Duodenal mucosa (tissue), 2 donors: ENCODE data around the gene EDNRA.

ENCODE experiments used
- H3K27ac ChIP-seq: one replicate; pipeline ENCODE4 v1.7.0; 2013; ENCODE audit warnings: low read depth, low read length
- H3K27me3 ChIP-seq, 2 donors: one replicate each; pipeline ENCODE4 v1.7.0; 2013; ENCODE audit warnings: low read length in 2 of 2, control low read depth in 1 of 2; ENCODE audit not compliant: insufficient read depth in 2 of 2, control insufficient read depth in 1 of 2
- H3K36me3 ChIP-seq, 2 donors: one replicate each; pipeline ENCODE4 v1.7.0; 2013; ENCODE audit warnings: low read length in 2 of 2, control low read depth in 1 of 2; ENCODE audit not compliant: insufficient read depth in 2 of 2, control insufficient read depth in 1 of 2
- H3K4me1 ChIP-seq, 2 donors: one replicate each; pipeline ENCODE4 v1.7.0; 2013; ENCODE audit warnings: low read length in 2 of 2, control low read depth in 1 of 2; ENCODE audit not compliant: insufficient read depth in 2 of 2, control insufficient read depth in 1 of 2
- H3K4me3 ChIP-seq, 2 donors: one replicate each; pipeline ENCODE4 v1.7.0; 2013; ENCODE audit warnings: low read length in 2 of 2, low read depth in 1 of 2
- H3K9ac ChIP-seq, 2 donors: one replicate each; pipeline ENCODE4 v1.7.0; 2013; ENCODE audit warnings: low read length in 2 of 2, low read depth in 1 of 2
- H3K9me3 ChIP-seq, 2 donors: one replicate each; pipeline ENCODE4 v1.7.0; 2013; ENCODE audit warnings: low read length in 2 of 2, control low read depth in 1 of 2; ENCODE audit not compliant: control insufficient read depth in 1 of 2

The EDNRA gene

DNA sequence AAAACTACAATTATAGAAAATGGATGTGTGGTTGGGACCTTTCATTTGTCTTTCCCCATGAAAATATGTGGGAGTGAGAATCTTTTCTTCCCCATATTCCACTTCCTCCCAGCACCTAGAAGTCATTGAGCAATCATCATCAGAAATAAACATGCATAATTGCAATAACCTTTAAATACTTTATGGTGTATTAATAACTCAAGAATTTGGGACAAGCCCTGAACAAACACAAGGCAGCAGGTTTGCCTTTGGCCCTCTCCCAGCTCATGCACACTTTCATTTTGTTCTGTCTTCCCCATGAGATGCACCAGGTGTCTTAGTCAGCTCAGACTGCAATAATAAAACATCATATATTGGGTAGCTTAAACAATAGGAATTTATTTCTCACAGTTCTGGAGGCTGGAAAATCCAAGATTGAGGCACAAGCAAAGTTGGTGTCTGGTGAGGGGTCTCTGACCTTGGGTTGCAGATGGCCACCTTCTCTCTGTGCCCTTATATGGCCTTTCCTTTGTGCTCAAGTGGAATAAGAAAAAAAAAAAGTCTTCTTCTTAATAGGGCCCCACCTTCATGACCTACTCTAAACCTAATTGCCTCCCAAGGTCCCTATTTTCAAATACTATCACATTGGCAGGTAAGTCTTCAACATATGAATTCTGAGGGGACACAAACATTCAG is 101.6 kb downstream of the EDNRA start:
- no peak overlapping the region for H3K27ac ChIP-seq
- H3K9me3 ChIP-seq = peaks cover 0 to 3% of the 10 kb centered on the region in 2 donors
- no peaks in the 10 kb centered on the region for H3K27me3 ChIP-seq
- H3K4me3 ChIP-seq = no peak overlapping the region
- H3K4me1 ChIP-seq = no peaks in the 10 kb centered on the region
- H3K36me3 ChIP-seq = no peaks in the 10 kb centered on the region
- H3K9ac ChIP-seq = no peak overlapping the region

GRCh38 chr4:147583876-147584275 is 103.0 kb downstream of the EDNRA start:
- Histone ChIP-seq H3K4me3 (no peak overlapping the region), H3K9ac (no peak overlapping the region), H3K36me3 (no peaks in the 10 kb centered on the region), H3K9me3 (peaks cover 0 to 3% of the 10 kb centered on the region in 2 donors), H3K27me3 (no peaks in the 10 kb centered on the region), H3K4me1 (no peaks in the 10 kb centered on the region), H3K27ac (no peak overlapping the region)

DNA sequence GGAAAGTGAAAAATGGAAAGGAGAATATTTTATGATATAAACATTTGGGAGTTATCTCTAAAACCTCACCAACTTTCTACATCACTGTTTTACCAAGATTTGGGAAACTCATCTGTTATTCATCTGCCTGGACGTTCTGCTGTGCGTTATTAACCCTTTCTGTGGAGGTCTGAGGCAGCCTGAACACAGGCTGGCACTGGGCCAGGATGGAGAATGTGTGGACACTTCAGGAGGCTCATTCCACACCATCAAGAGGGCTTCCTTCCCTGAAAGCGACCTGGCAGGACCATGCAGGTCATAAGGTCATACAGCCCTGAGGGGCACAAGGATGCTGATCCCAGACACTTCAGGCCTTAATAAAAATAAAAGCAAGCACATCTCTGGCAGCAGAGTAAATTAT is 105.1 kb downstream of the EDNRA start:
- no peak overlapping the region for H3K9ac ChIP-seq
- no peak overlapping the region for H3K27ac ChIP-seq
- H3K9me3 ChIP-seq = peaks cover 0 to 3% of the 10 kb centered on the region in 2 donors
- no peaks in the 10 kb centered on the region for H3K36me3 ChIP-seq
- no peak overlapping the region for H3K4me3 ChIP-seq
- no peaks in the 10 kb centered on the region for H3K4me1 ChIP-seq
- H3K27me3 ChIP-seq = no peaks in the 10 kb centered on the region

DNA sequence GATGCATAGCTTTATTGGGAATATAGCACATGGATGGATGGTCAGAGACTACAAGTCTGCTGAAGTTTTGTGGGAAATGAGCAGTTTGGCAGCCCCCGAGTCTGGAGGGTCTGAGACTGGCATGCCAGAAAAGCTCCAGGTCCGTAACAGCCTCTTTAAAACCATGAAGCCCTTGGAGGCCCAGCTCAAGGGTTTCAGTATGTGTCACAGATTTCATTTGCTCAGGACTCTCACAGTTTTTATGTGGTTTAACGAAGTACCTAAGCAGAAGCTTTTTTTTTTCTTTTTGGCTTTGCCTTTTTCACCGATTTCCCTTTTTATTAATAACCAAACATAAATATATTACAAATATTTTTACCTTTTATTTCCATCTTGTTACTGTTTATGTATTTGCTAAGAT is 105.7 kb downstream of the EDNRA start:
- Histone ChIP-seq H3K27ac (no peak overlapping the region), H3K9me3 (peaks cover 0 to 3% of the 10 kb centered on the region in 2 donors), H3K4me1 (no peaks in the 10 kb centered on the region), H3K36me3 (no peaks in the 10 kb centered on the region), H3K4me3 (no peak overlapping the region), H3K27me3 (no peaks in the 10 kb centered on the region), H3K9ac (no peak overlapping the region)

DNA sequence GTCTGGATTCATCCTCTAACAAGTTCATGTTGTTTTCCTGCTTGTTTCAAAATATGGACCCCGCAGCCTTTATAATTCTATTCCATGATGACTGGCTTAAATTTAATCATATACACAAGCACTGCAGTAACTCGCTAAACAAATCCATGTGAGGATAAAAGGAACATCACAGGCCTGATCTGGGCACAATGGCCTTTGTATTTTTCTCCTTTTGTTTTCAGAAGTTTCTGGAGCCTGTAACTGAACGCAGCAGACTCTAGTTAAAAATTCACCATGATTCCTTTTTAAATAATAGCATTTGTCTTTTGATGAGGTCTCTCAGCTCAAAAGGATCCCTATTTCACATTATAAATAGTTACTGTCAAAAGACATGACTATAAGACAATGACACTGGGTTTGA is 106.1 kb downstream of the EDNRA start:
- Histone ChIP-seq H3K9ac (no peak overlapping the region), H3K27ac (no peak overlapping the region), H3K9me3 (peaks cover 0 to 3% of the 10 kb centered on the region in 2 donors), H3K27me3 (no peaks in the 10 kb centered on the region), H3K36me3 (no peaks in the 10 kb centered on the region), H3K4me3 (no peak overlapping the region), H3K4me1 (no peaks in the 10 kb centered on the region)

DNA sequence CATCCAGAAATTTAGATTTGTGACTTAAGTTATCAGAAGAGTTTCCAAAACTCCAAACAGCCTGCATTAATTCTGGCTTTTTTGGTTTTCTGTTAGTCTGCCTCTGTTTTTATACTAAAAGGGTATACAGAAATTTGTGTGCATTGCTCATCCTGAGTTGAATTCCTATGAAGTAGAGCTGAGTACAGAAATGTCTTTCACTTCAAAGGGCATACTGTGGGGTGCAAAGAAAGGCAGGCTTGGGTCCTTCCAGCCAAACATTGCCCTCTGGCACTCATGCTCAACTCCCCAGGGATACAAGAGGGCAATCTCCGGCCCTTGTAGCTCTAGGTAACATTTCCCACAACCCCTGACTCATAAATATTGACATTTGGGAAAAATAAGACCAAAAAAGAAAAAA is 108.7 kb downstream of the EDNRA start:
- H3K27ac ChIP-seq = no peak overlapping the region
- H3K9ac ChIP-seq = no peak overlapping the region
- H3K9me3 ChIP-seq = peaks cover 0 to 1% of the 10 kb centered on the region in 2 donors
- H3K36me3 ChIP-seq = no peaks in the 10 kb centered on the region
- H3K4me1 ChIP-seq = no peaks in the 10 kb centered on the region
- H3K27me3 ChIP-seq = no peaks in the 10 kb centered on the region
- no peak overlapping the region for H3K4me3 ChIP-seq

DNA sequence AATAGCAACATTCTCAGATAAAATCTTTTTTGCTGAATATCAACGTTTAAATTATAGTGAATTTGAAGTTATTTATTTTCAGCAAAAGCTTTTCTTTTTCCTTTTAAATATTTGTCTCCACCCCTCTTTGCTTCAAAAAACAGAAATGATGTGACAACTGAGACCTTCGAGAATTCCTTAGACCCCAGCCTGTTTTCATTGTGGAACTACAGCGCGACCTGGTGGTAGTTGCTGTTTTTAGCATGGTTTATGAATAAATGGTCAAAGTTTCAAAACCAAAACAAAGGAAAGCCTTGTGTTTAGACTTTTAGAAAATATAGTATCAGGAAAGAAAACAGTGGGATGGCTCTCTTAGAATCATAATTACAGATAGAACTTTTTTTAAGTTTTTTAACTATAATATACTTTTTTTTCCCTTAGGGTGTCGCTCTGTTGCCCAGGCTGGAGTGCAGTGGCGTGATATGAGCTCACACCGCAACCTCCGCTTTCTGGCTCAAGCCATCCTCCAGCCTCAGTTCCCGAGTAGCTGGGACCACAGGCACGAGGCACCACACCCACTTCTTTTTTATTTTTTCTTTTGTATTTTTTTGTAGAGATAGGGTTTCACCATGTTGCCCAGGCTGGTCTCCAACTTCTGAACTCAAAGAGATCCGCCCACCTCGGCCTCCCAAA is 109.5 kb downstream of the EDNRA start:
- Histone ChIP-seq H3K4me3 (no peak overlapping the region), H3K36me3 (no peaks in the 10 kb centered on the region), H3K27me3 (no peaks in the 10 kb centered on the region), H3K9me3 (no peaks in the 10 kb centered on the region), H3K4me1 (no peaks in the 10 kb centered on the region), H3K9ac (no peak overlapping the region), H3K27ac (no peak overlapping the region)

- no peaks in the 10 kb centered on the region for H3K27me3 ChIP-seq
- no peaks in the 10 kb centered on the region for H3K36me3 ChIP-seq
- H3K4me1 ChIP-seq = no peaks in the 10 kb centered on the region
- no peak overlapping the region for H3K9ac ChIP-seq
- H3K27ac ChIP-seq = no peak overlapping the region
- no peaks in the 10 kb centered on the region for H3K9me3 ChIP-seq
- no peak overlapping the region for H3K4me3 ChIP-seq
Measured at GRCh38 chr4:147591106-147591505, 110.2 kb downstream of the EDNRA start.

DNA sequence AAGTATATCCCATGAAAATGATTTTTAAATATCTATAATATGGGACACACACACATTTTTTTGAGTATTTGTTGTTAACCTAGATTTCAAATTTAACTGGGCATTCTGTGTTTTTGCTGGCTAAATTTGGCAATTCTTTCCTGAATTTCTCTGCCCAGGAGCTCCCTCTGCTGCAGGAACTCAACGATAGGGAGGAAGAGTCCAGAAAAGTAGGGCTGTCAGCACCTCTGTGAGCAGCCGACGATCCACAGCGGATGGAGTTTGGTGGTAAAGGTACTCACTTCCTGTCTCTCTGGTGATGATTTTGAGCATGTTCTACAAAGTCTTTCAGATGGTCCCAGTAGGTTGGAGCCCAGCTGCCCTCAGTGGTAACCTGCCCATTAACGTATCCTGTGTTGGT is 113.2 kb downstream of the EDNRA start:
- H3K4me1 ChIP-seq = no peaks in the 10 kb centered on the region
- no peaks in the 10 kb centered on the region for H3K27me3 ChIP-seq
- H3K9ac ChIP-seq = no peak overlapping the region
- no peaks in the 10 kb centered on the region for H3K36me3 ChIP-seq
- H3K27ac ChIP-seq = no peak overlapping the region
- H3K9me3 ChIP-seq = no peaks in the 10 kb centered on the region
- H3K4me3 ChIP-seq = no peak overlapping the region
